RWPE1 (cell line): ENCODE measurements around the gene NEUROG2.

Source experiments
- CTCF ChIA-PET: fragments of 350-600 bp; sonication (Branson Sonifier 250); formaldehyde crosslinking; extraction: SDS; loops from one replicate; lab custom pipeline; 2021; lab: Yijun Ruan, JAX
- POLR2A ChIA-PET: fragments of 400-600 bp; formaldehyde crosslinking; extraction: SDS; loops from one replicate; lab custom pipeline; 2020; ENCODE audit warnings: antibody characterized with exemption; ENCODE audit not compliant: low non-redundant PET; lab: Yijun Ruan, JAX
- DNase-seq: peaks from one replicate; pipeline ENCODE4 v3.0.0; 2012; ENCODE audit warnings: low spot score
- H3K27ac ChIP-seq: fragments of 450-650 bp; 2 replicates; pipeline ENCODE4 v1.5.1; 2017
- CTCF ChIP-seq: fragments of 450-650 bp; conservative IDR thresholded peaks from 2 replicates; pipeline ENCODE4 v1.5.1; 2017; ENCODE audit warnings: low read depth, mild to moderate bottlenecking

The NEUROG2 gene

GRCh38 chr4:112516471-112517066, 589 bp upstream of the NEUROG2 start:
- POLR2A ChIA-PET, result interaction anchor here (0.5 kb wide), 1 partner anchor 232 kb away, joined by 3 read pairs; no protein-coding TSS in a partner anchor
- no peak for DNase-seq
- H3K27ac ChIP-seq, result no peak overlapping the region

GRCh38 chr4:112515198-112516065, 548 bp downstream of the NEUROG2 start:
- no peak overlapping the region for H3K27ac ChIP-seq
- ChIA-PET POLR2A (no interaction called here), CTCF (interaction anchor here (1.0 to 2.7 kb wide), 2 partner anchors 9 to 119 kb away, joined by 3 to 9 read pairs; no protein-coding TSS in a partner anchor)
- DNase-seq, result no peak
- TF ChIP-seq CTCF, result no peak

More at GRCh38 chr4:112516471-112517066, 589 bp upstream of the NEUROG2 start:
- TF ChIP-seq CTCF, result no peak
- CTCF ChIA-PET, result interaction anchor here (0.9 to 2.7 kb wide), 3 partner anchors 8 to 194 kb away, joined by 3 to 9 read pairs (median 3); no protein-coding TSS in a partner anchor

DNA sequence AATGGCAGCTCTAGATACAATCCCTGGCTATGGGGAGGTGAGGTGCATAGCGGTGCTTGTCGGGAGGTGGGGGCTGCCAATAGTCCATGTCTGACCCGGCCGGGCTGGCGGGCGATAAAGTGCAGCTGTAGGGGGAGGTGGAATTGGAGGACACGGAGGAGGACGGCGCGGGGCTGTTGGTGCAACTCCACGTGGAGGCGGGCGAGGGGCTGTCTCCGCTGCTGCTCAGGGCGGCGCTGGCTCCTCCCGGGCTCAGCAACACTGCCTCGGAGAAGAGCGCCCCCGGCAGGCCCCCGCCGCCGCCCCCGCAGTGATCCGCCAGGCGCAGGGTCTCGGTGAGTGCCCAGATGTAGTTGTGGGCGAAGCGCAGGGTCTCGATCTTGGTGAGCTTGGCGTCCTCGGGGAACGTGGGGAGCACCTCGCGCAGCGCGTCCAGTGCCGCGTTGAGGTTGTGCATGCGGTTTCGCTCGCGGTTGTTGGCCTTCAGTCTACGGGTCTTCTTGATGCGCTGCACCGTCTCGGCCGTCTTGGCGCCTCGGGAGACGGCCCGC, 1.3 kb downstream of the NEUROG2 start:
- ChIA-PET CTCF (interaction anchor here (0.9 to 2.7 kb wide), 3 partner anchors 9 to 118 kb away, joined by 3 to 9 read pairs (median 3); no protein-coding TSS in a partner anchor), POLR2A (no interaction called here)
- H3K27ac ChIP-seq, result no peak overlapping the region
- no peak for TF ChIP-seq CTCF
- no peak for DNase-seq

DNA sequence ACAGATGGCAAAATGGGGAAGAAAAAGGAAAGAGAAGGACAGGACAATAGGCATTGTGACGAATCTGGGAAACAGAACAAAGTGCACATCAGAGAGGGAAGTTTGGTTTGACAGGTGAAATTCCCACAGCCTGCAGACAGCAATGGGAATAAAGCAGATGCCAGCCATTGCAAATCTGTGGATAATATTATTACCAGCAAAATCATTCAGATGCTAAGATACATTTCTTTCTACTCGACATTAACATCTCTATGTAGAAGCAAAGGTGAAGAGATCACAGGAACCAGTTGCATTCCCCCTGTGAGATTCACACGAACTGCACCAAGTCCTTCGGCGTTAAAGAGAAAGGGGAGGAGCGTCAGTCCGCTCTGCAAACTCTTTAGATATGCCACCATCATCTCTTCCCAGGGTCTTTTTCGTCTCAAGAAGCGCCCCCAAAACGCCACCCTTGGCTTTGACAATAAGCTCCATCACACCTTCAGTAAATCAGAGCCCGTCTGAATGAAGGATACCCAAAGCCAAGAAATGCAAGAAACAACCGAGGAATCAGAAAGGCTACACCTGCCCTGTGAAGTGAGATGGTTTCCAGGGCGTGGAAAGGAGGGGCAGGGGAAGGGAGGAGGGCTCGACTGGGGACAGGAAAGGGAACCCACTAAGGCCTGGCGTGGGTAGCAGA, 1.9 kb downstream of the NEUROG2 start:
- no peak overlapping the region for H3K27ac ChIP-seq
- ChIA-PET CTCF (interaction anchor here (0.9 to 2.7 kb wide), 2 partner anchors 10 to 11 kb away, joined by 3 to 9 read pairs; no protein-coding TSS in a partner anchor), POLR2A (no interaction called here)
- DNase-seq, result no peak
- TF ChIP-seq CTCF, result no peak

DNA sequence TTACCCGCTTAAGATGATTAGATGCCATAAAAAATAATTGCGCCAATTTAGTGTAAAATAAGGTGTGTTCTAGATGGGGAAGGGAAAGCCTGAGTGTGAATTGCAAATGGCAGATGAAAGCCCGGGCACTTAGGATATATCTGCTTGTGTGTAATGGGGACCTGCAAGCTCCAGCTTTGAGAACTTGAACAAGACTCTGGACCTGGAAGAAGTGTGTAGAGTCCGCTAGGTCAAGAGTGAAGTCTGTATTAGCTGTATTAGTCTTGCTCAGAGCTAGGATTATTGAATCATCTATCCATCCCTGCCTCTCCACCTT, 4.2 kb downstream of the NEUROG2 start:
- CTCF ChIA-PET, result interaction anchor here (0.6 kb wide), 1 partner anchor 325 kb away, joined by 3 read pairs; no protein-coding TSS in a partner anchor
- no peak for TF ChIP-seq CTCF

More for the DNA sequence above, 4.2 kb downstream of the NEUROG2 start:
- no peak overlapping the region for H3K27ac ChIP-seq
- DNase-seq, result no peak
- POLR2A ChIA-PET, result no interaction called here
